ENCODE data around the gene VAV2. TPM values are rescaled to one million over a fixed set of nuclear protein-coding genes. Genes with fewer than 3 reads are reported as not detected.

The VAV2 gene
- total RNA-seq, 3 donors from 2014 or later (not counting 1 experiment from before 2014, with no cell fraction given), result 3.9 to 5.1 (median 4.8) TPM

DNA sequence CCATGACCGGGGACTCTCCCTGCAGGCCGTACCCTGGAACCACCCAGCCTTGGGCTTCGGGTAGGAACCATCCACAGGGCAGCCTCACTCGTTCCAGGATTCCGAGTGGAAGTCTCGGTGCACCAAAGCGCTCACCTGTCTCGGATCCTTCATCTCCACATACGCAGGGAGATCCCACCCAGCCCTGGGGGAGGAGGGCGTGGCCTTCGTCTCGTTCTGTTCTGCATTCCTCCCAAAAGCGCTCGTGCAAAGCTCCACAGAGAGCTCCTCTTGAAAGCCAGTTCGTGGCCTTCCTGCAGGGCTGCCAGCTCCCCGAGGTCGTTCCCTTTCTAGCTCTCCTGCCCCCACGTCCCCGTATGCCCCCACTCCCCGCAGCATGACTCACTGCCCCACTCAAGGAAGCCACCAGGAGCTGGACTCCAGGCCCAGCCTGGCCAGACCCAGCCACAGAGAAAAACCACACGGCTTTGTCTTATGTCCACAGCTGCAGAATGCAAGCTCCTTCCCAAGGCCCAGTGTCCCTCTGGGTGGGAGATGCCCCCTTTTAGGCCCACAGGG lies 189.0 kb downstream of the VAV2 start:
- Mint-ChIP-seq H3K27ac (no peak overlapping the region), H3K36me3 (no peaks in the 10 kb centered on the region), H3K4me1 (no peaks in the 10 kb centered on the region), H3K27me3 (ENCODE audit: low read depth in 2 of 2) (no peaks in the 10 kb centered on the region), H3K9me3 (no peaks in the 10 kb centered on the region), H3K4me3 (no peak overlapping the region)
- Histone ChIP-seq H3K9me3 (ENCODE audit: control insufficient read depth, insufficient read depth, low read length) (no peaks in the 10 kb centered on the region), H3K4me1 (ENCODE audit: control insufficient read depth, insufficient read depth, low read length) (no peaks in the 10 kb centered on the region), H3K27me3 (ENCODE audit: control insufficient read depth, insufficient read depth, low read length) (no peaks in the 10 kb centered on the region), H3K4me3 (ENCODE audit: low read length) (no peak overlapping the region), H3K36me3 (ENCODE audit: control insufficient read depth, insufficient read depth, low read length) (no peaks in the 10 kb centered on the region), H3K27ac (ENCODE audit: low read length) (no peak overlapping the region)
- TF ChIP-seq, protein P1, sequence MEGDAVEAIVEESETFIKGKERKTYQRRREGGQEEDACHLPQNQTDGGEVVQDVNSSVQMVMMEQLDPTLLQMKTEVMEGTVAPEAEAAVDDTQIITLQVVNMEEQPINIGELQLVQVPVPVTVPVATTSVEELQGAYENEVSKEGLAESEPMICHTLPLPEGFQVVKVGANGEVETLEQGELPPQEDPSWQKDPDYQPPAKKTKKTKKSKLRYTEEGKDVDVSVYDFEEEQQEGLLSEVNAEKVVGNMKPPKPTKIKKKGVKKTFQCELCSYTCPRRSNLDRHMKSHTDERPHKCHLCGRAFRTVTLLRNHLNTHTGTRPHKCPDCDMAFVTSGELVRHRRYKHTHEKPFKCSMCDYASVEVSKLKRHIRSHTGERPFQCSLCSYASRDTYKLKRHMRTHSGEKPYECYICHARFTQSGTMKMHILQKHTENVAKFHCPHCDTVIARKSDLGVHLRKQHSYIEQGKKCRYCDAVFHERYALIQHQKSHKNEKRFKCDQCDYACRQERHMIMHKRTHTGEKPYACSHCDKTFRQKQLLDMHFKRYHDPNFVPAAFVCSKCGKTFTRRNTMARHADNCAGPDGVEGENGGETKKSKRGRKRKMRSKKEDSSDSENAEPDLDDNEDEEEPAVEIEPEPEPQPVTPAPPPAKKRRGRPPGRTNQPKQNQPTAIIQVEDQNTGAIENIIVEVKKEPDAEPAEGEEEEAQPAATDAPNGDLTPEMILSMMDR (IDR thresholded peaks at IDR 0.05), result no peak
- no peak for DNase-seq
- intact Hi-C loops (cut with micrococcal nuclease), result no loop called here
- WGBS (ENCODE audit: insufficient coverage), result 86% methylated on average over 21 of the region's 21 CpGs
- no peak for ATAC-seq

DNA sequence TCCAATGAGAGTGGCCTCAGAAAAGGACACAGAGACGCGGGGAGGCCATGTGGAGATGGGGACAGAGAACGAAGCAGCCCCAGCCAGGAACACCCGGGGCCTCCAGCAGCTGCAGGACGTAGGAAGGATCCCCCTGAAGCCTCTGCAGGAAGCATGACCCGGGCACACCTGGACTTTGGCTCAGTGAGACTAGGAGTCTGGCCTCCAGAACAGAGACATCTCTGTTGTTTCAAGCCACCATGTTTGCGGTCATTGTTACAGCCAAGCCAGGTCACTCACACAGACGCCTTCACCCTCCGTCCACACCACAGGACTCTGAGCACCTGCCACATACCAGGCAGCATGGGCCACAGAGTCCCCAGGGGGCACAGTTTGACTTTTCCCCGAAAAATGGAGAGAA lies 190.4 kb downstream of the VAV2 start:
- no peaks in the 10 kb centered on the region for H3K27me3 Mint-ChIP-seq (ENCODE audit: low read depth in 2 of 2)
- no peak overlapping the region for H3K4me3 Mint-ChIP-seq
- TF ChIP-seq, protein P1 (IDR thresholded peaks at IDR 0.05), result no peak
- H3K27ac Mint-ChIP-seq, result no peak overlapping the region
- no peaks in the 10 kb centered on the region for H3K4me1 ChIP-seq (ENCODE audit: control insufficient read depth, insufficient read depth, low read length)
- no peak for DNase-seq
- H3K36me3 ChIP-seq (ENCODE audit: control insufficient read depth, insufficient read depth, low read length), result no peaks in the 10 kb centered on the region
- H3K36me3 Mint-ChIP-seq, result no peaks in the 10 kb centered on the region
- 93% methylated on average over 9 of the region's 10 CpGs for WGBS (ENCODE audit: insufficient coverage)
- no peak overlapping the region for H3K4me3 ChIP-seq (ENCODE audit: low read length)
- H3K9me3 Mint-ChIP-seq, result no peaks in the 10 kb centered on the region
- H3K4me1 Mint-ChIP-seq, result no peaks in the 10 kb centered on the region
- no peak for ATAC-seq
- intact Hi-C loops (cut with micrococcal nuclease), result no loop called here
- no peak overlapping the region for H3K27ac ChIP-seq (ENCODE audit: low read length)
- H3K27me3 ChIP-seq (ENCODE audit: control insufficient read depth, insufficient read depth, low read length), result no peaks in the 10 kb centered on the region
- H3K9me3 ChIP-seq (ENCODE audit: control insufficient read depth, insufficient read depth, low read length), result no peaks in the 10 kb centered on the region

DNA sequence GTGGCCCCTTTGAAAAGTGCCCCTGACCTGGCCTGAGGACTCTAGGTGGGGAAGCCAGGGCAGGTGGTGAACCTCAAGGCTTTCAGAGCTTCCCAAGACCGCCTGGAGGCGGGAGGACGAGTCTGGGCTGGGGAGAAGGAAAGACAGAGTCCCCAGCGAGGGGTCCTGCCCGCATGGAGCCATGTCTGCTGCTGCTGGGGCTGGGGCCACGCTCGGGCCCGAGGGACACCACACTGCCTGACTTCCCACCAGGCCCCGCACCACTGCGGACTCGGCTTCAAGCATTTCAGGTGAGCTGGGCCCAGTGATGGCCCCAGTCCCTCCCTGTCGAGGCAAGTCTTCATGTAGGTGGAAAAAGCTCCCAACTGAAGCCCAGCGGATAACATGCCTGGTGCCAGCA lies 191.9 kb downstream of the VAV2 start:
- intact Hi-C loops (cut with micrococcal nuclease), result no loop called here
- H3K27me3 Mint-ChIP-seq (ENCODE audit: low read depth in 2 of 2), result no peaks in the 10 kb centered on the region
- Histone ChIP-seq H3K9me3 (ENCODE audit: control insufficient read depth, insufficient read depth, low read length) (no peaks in the 10 kb centered on the region), H3K4me3 (ENCODE audit: low read length) (no peak overlapping the region), H3K27ac (ENCODE audit: low read length) (no peak overlapping the region), H3K27me3 (ENCODE audit: control insufficient read depth, insufficient read depth, low read length) (no peaks in the 10 kb centered on the region), H3K36me3 (ENCODE audit: control insufficient read depth, insufficient read depth, low read length) (no peaks in the 10 kb centered on the region), H3K4me1 (ENCODE audit: control insufficient read depth, insufficient read depth, low read length) (no peaks in the 10 kb centered on the region)
- TF ChIP-seq, protein P1 (IDR thresholded peaks at IDR 0.05), result no peak
- ATAC-seq, result no peak
- no peak overlapping the region for H3K27ac Mint-ChIP-seq
- no peaks in the 10 kb centered on the region for H3K9me3 Mint-ChIP-seq
- no peak for DNase-seq
- 92% methylated on average over 13 of the region's 13 CpGs for WGBS (ENCODE audit: insufficient coverage)
- H3K4me1 Mint-ChIP-seq, result no peaks in the 10 kb centered on the region
- H3K4me3 Mint-ChIP-seq, result no peak overlapping the region
- no peaks in the 10 kb centered on the region for H3K36me3 Mint-ChIP-seq

DNA sequence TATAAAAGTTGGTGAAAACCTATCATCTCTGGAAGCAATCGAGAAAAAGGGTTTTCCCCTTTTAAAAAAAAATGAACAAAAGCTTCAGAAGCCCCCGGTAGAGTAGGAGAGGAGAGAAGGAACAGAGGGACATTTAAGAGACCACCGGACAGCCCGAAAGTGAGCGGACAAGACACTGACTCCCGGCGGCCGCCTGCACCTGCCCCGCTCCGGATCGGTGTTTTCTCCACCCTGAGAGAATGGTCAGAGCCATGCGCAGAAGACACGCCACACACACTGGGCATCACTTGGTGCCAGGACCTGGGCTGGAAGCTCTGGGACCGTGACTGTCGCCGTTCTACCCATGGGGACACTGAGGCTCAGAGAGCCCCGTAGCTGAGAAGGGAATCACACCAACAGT lies 192.4 kb downstream of the VAV2 start:
- Mint-ChIP-seq H3K27ac (no peak overlapping the region), H3K9me3 (no peaks in the 10 kb centered on the region), H3K4me1 (no peaks in the 10 kb centered on the region), H3K27me3 (ENCODE audit: low read depth in 2 of 2) (no peaks in the 10 kb centered on the region), H3K36me3 (no peaks in the 10 kb centered on the region), H3K4me3 (no peak overlapping the region)
- no peak for DNase-seq
- ATAC-seq, result no peak
- H3K9me3 ChIP-seq (ENCODE audit: control insufficient read depth, insufficient read depth, low read length), result no peaks in the 10 kb centered on the region
- H3K27ac ChIP-seq (ENCODE audit: low read length), result no peak overlapping the region
- TF ChIP-seq, protein P1 (IDR thresholded peaks at IDR 0.05), result no peak
- H3K36me3 ChIP-seq (ENCODE audit: control insufficient read depth, insufficient read depth, low read length), result no peaks in the 10 kb centered on the region
- no peak overlapping the region for H3K4me3 ChIP-seq (ENCODE audit: low read length)
- no peaks in the 10 kb centered on the region for H3K27me3 ChIP-seq (ENCODE audit: control insufficient read depth, insufficient read depth, low read length)
- intact Hi-C loops (cut with micrococcal nuclease), result no loop called here
- no peaks in the 10 kb centered on the region for H3K4me1 ChIP-seq (ENCODE audit: control insufficient read depth, insufficient read depth, low read length)
- 95% methylated on average over 17 of the region's 17 CpGs for WGBS (ENCODE audit: insufficient coverage)
